NCI-H187 treated with DMSO at 0.1 percent for 48 hours (cell line): ENCODE results near the gene CD5L.

Experiments
- DNase-seq: peaks from one replicate; lab custom pipeline; 2025; lab: John Stamatoyannopoulos, UW

The CD5L gene

DNA sequence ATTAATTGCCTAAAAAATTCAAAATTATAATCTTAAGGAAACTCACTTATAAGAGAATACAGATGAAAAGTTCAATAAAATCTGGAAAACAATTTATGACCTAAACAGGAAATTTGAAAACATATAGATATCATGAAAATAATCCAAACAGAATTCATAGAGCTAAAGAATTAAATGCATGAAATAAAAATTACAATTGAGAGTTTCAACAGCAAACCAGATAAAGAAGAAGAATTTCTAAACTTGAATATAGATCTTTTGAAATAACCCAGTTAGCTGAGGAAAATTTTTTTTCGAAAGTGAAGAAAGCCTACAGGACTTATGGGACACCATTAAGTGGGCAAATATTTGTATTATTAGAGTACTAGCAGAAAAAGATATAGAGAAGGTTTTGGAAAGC, 28.3 kb downstream of the CD5L start:
- no peak for DNase-seq

DNA sequence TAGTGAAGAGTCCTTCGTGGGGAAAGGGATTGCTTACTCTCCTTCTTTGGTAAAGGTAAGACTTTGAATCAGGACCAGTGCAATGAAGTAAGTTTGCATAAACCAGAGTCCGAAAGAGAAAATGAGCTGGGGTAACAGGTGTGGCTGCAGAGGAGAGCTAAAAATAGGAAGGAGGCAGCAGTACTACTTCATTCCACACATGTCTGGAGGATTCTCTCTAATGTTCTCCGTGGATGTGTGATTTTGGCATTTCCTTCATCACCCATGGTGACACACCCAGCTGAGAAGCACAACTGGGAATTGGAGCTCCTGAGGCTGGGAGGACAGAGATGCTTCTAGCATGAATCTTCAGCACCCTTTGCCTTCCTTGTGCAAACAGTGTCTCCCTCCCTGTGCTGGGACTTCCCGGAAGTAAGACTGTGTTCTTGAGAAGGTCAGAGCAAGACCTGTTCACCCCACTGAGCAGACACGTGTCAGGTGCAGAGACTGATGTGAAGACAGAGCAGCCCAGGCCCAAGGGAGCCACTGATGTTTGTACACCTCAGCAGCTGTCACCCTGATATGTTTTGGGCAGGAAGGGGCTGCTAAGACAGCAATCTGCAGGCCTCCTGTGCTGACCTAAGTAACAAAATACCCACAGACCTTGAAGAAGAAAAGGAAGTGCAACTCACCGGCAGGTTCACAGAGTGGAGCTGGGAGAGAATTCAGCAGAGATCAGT, 35.0 kb downstream of the CD5L start:
- DNase-seq, result no peak

DNA sequence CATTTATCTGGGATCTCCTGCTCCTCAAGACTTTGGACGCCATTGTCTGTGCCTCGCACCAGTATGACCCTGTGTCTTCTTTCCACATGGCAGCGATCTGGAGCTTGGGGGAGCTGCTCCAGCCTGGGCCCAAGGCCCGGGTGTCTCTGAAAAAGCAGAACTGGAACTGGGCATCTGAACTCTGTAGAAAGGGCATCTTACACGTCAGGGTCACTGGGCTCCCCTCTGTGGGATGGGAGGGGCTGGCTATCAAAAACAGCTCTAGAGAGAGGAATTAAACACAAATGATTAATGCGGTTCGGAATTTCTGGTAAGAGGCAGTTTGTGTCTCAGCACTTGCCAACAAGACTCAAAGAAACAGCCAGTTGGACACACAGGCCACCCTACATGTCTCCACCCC, 37.8 kb downstream of the CD5L start:
- DNase-seq, result no peak

DNA sequence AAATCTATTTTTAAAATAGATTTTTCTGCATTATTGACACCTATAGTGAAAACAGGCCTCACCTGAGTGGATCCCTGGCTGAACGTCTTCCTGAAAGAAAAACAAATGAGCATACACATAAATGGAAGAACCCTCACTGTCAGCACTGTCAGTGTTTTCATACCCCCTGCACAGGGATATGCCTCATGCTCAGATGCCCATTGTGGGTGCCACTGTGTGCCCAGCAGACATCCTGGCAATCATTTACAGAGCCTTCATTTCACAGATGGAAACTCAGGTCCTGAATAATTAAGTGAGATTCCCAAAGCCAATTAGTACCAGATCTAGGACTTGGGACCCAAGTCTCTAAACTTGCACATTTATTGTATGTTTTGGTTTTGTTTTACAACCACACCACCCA, 41.6 kb downstream of the CD5L start:
- DNase-seq, result no peak

DNA sequence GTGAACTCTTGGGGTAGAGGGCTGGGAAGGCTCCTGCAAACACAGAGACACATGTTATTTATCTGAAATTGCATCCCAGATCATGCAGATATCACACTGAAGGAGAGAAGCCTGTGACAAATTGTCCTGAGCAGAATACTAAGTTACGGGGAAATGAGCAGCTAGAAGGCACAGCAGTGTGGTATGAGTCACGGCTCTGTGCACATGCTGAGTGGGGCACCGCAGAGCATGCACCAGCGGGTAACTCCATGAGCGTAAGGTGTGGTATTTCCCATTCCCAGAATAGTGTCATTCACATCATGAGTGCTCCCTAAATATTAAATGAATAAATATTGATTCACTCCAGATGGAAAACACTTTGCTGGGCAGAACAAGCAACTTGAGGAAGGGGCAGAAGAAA, 43.4 kb downstream of the CD5L start:
- no peak for DNase-seq

DNA sequence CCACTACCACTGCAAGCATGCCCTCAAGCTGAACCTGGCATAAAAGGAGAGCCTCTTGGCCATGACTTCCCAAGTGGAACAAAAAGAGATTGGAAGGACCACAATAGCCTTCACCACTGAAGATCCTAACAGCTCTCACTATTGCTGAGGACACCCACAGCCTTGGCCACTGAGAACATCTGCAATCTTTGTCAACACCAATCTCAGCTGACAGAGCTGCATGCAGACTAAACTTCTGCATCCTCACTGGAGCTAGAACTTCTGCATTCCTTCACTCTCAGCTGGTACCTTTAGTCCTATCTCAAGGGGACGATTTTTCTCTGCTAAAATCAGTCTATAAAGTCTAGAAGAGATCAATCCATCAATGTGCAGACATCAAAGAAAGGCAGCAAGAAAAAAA, 56.4 kb downstream of the CD5L start:
- DNase-seq, result no peak

DNA sequence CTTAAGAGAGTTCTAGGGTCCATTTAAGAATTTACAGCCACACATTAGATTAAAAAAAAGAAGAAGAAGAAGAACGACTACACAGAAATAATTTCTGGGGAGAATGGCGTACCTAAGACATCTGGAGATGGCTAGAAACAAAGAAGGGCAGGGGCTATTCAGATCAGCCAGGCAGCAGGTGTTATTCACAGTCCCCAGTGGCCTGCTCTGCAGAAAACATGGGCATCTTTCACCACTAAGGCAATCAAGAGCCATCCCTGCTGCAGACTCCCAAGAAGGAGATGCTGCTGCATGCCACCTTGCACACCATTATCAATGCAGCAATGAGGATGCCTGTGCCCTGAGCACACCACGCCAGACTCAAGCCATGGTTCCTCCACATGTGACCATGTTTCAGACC, 56.8 kb downstream of the CD5L start:
- no peak for DNase-seq

DNA sequence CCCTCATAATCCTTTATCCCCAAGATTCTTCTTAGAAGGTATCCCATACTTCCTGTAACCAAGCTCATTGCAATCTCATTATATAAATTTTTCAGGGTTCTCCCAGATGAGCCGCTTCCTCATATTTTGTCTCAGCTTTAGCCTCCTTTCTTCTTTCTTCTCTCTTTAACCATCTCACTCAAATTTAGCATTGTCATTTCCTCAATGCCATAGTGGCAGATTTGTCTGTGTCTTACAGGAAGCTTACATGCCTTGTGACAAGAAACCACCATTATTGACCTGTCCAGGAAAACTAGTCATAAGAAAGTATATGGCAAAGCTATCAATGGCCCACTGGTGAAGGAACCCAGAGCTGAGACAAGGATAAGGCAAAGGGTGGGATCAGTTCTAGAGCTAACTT, 58.7 kb downstream of the CD5L start:
- DNase-seq, result no peak

DNA sequence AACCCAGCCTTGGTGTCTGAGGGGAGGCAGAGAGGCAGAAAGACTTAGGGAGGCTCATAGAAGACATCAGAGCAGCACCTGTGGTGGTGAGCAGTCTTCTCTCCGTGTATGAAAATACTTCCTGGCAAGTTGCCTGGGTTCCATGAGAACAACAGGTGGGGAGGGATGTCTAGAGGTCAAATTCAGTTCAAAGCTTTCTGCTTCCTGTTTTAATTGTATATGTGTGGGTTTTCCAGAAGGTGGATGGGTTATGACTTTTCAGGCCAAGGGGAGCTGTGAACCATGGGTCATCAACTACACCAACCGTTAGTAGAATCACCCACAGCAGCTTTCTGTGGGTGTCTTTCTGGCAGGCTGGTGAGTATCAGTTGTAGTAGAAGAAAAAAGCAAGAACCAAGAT, 60.6 kb downstream of the CD5L start:
- no peak for DNase-seq
